Measurements from ENCODE around the gene PEX11B. TPM values are rescaled to one million over a fixed set of nuclear protein-coding genes. Genes with fewer than 3 reads are reported as not detected.
"Not testable (repeated sequence)": the region's sequence is repeated elsewhere in the genome, so short reads cannot be mapped to it uniquely, and the experiment has no call there.

PEX11B gene
- total and polyA plus RNA-seq, 9 donors = 18.2 to 44.4 (median 26.9) TPM

DNA sequence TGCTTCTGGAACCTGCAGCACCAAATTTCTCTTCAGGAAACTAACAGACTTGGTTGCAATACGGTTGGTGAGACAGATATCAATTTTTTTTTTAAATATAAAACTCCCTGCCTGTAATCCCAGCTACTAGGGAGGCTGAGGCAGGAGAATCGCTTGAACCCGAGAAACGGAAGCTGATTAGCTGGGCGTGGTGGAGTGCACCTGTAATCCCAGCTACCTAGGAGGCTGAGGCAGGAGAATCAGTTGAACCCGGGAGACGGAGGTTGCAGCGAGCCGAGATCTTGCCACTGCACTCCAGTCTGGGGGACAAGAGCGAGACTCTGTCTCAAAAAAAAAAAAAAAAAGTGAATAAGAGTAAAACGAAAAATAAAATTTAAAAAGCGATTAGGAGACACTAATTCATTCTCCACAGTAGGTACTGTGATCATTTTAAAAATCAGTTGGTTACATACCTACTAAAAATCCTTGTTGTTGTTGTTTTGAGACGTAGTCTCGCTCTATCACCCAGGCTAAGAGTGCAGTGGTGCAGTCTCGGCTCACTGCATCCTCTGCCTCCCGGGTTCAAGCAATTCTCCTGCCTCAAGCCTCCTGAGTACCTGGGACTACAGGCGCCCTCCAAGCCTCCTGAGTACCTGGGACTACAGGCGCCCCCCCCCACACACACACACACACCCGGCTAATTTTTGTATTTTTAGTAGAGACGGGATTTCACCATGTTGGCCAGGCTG lies 9.6 kb upstream of the PEX11B start:
- H3K4me3 ChIP-seq = peak overlapping the region; percentile 73
- peak overlapping the region; percentile 71 to 86 for H3K27ac ChIP-seq
- peak in 1 of 5 donors; percentile 44 for DNase-seq
- no peaks in the 10 kb centered on the region for H3K9me3 ChIP-seq
- WGBS, 3 donors = 42 to 58% (median 48%) methylated on average over 20 of the region's 20 CpGs
- H3K36me3 ChIP-seq = no peaks in the 10 kb centered on the region
- peak; percentile 0 for TF ChIP-seq EP300 (IDR thresholded peaks at IDR 0.05)
- TF ChIP-seq POLR2A (IDR thresholded peaks at IDR 0.05) = no peak
- intact Hi-C loops (cut with DNase I) = loop anchor here in 1 of 4 donors (5.0 kb wide), 1 partner anchor 34 kb away; the partner anchor contains the start of genes ANKRD34A and POLR3GL
- no peaks in the 10 kb centered on the region for H3K27me3 ChIP-seq
- peaks cover 5% of the 10 kb centered on the region for H3K4me1 ChIP-seq (ENCODE audit: insufficient read depth)

DNA sequence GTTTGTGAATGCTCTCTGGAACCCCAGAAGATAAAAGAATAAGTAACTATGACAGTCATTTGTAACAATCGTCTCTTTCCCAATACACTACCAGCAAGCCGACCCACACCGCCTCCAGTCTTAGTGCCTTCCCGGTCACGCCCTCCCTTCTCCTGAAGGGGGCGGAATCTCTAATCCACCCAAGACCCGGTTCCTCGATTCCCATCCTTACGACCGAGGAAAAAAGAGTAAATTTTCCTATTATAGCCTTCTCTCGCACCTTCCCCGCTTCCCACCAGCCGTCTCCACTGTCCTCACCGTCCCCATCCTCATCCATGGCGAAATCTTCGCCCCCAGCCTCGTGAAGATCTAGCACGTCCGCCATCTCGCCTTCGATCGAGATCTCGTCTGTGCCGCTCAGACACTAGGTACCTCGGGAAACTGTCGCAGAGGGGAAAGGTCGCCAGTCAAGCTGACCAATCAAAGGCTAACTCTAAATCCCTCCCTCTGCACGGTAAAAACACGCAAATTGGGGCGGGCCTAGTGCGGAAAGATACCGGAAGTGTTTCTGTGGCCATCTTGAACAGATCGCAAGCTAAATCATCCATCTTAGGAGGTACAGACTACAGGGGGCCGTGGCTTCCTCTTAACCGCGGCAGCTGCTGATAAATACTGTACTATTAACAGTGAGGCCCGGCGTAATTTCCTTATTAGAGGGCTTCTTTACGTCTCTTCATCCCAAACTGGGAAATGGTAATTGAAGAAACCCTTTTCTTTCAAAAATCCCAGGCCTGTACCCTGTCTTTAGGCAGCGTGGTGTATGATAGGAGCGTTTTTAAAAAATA lies 8.8 kb upstream of the PEX11B start, which contains the start of gene RBM8A:
TSS of gene RBM8A (minus strand) at position 422 of the 824 bp plus-strand sequence. CDS start at position 364, 58 bp downstream.
- H3K27ac ChIP-seq = peak within 1 kb of the TSS; percentile 71 to 86
- TF ChIP-seq, protein P1, sequence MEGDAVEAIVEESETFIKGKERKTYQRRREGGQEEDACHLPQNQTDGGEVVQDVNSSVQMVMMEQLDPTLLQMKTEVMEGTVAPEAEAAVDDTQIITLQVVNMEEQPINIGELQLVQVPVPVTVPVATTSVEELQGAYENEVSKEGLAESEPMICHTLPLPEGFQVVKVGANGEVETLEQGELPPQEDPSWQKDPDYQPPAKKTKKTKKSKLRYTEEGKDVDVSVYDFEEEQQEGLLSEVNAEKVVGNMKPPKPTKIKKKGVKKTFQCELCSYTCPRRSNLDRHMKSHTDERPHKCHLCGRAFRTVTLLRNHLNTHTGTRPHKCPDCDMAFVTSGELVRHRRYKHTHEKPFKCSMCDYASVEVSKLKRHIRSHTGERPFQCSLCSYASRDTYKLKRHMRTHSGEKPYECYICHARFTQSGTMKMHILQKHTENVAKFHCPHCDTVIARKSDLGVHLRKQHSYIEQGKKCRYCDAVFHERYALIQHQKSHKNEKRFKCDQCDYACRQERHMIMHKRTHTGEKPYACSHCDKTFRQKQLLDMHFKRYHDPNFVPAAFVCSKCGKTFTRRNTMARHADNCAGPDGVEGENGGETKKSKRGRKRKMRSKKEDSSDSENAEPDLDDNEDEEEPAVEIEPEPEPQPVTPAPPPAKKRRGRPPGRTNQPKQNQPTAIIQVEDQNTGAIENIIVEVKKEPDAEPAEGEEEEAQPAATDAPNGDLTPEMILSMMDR (IDR thresholded peaks at IDR 0.05) = peak in 2 of 3 donors; percentile 67 to 73
- peak; percentile 98 for TF ChIP-seq POLR2A (IDR thresholded peaks at IDR 0.05)
- TF ChIP-seq EP300 (IDR thresholded peaks at IDR 0.05) = peak; percentile 59
- H3K4me3 ChIP-seq = peak within 1 kb of the TSS; percentile 73
- WGBS, 3 donors = 0% methylated on average over 41 of the region's 41 CpGs
- intact Hi-C loops (cut with DNase I) = loop anchor here in 1 of 4 donors (5.0 kb wide), 1 partner anchor 35 kb away; the partner anchor contains the start of genes ANKRD34A and POLR3GL
- no peaks in the 10 kb centered on the region for H3K9me3 ChIP-seq
- H3K36me3 ChIP-seq = no peaks in the 10 kb centered on the region
- peak; percentile 92 to 97 (median 93) for DNase-seq
- H3K4me1 ChIP-seq (ENCODE audit: insufficient read depth) = peaks cover 5% of the 10 kb centered on the region
- no peaks in the 10 kb centered on the region for H3K27me3 ChIP-seq

DNA sequence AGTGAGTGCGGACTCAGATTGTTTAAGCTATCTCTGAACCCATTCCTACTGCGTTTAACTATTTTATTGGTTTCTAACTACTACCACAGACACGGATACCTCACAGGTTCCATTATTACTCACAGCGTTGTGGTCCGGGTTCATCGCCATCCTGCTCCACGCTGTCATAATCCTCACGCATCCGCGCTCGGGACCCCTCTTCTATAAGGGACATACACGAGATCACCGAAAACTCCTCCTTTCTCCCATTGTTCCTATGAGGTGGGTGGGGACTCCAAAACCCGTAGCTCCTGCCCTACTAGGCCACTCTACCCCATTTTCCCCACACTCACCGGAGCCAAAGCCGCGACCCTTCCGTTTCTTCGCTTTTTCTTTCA lies 8.2 kb upstream of the PEX11B start:
- 3 to 6% (median 4%) methylated on average over 19 of the region's 19 CpGs for WGBS, 3 donors
- H3K4me3 ChIP-seq = peak overlapping the region; percentile 73
- DNase-seq = no peak
- no peaks in the 10 kb centered on the region for H3K9me3 ChIP-seq
- H3K27ac ChIP-seq = peak overlapping the region; percentile 50 to 86
- TF ChIP-seq POLR2A (IDR thresholded peaks at IDR 0.05) = no peak
- intact Hi-C loops (cut with DNase I) = loop anchor here in 1 of 4 donors (5.0 kb wide), 1 partner anchor 36 kb away; the partner anchor contains the start of genes ANKRD34A and POLR3GL
- H3K4me1 ChIP-seq (ENCODE audit: insufficient read depth) = peaks cover 5% of the 10 kb centered on the region
- H3K36me3 ChIP-seq = no peaks in the 10 kb centered on the region
- H3K27me3 ChIP-seq = no peaks in the 10 kb centered on the region

DNA sequence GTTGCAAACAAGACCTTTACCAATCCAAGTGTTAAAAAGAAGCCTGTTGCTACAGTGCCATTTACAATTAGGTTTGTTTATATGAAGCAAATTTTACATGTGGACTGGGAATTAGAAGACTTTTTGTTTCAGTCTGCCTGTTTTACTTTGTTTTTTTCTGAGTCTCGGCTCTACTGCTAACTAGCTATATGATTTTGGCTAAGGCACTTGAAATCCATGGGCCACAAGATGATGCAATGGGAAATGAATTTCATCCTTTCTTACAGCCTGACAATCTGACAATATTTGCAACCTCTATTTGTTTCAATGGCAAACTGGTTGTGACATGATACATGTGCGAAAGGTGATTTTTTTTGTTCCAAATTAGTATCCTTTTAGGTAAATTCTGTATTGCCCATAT lies 3.7 kb upstream of the PEX11B start:
- H3K4me3 ChIP-seq = no peak overlapping the region
- peaks cover 13% of the 10 kb centered on the region for H3K4me1 ChIP-seq (ENCODE audit: insufficient read depth)
- DNase-seq = no peak
- 68 to 73% (median 68%) methylated on average over 2 of the region's 2 CpGs for WGBS, 3 donors
- H3K27me3 ChIP-seq = no peaks in the 10 kb centered on the region
- H3K36me3 ChIP-seq = no peaks in the 10 kb centered on the region
- intact Hi-C loops (cut with DNase I) = no loop called here
- H3K27ac ChIP-seq = no peak overlapping the region
- no peaks in the 10 kb centered on the region for H3K9me3 ChIP-seq
- no peak for TF ChIP-seq EP300 (IDR thresholded peaks at IDR 0.05)
- TF ChIP-seq, protein P1 (IDR thresholded peaks at IDR 0.05) = no peak
- no peak for TF ChIP-seq POLR2A (IDR thresholded peaks at IDR 0.05)

DNA sequence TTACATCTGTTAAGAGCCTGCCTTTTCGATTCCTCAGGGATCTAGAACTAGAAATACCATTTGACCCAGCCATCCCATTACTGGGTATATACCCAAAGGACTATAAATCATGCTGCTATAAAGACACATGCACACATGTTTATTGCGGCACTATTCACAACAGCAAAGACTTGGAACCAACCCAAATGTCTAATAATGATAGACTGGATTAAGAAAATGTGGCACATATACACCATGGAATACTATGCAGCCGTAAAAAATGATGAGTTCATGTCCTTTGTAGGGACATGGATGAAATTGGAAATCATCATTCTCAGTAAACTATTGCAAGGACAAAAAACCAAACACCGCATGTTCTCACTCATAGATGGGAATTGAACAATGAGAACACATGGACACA lies 1.8 kb upstream of the PEX11B start:
- 84 to 87% (median 87%) methylated on average over 2 to 3 of the region's 4 CpGs for WGBS, 3 donors
- H3K27me3 ChIP-seq; H3K27ac ChIP-seq; H3K9me3 ChIP-seq; intact Hi-C loops (cut with DNase I); H3K36me3 ChIP-seq; DNase-seq; H3K4me3 ChIP-seq: not testable (repeated sequence)
- H3K4me1 ChIP-seq (ENCODE audit: insufficient read depth) = peaks cover 11% of the 10 kb centered on the region
